IPS DF 6.9 (cell line): ENCODE results near the gene FRS3.

Experiments used
- DNase-seq: peaks from one replicate; pipeline ENCODE4 v3.0.0-alpha.2; 2013; ENCODE audit warnings: low read depth, low spot score
- H3K27ac ChIP-seq: one replicate; pipeline ENCODE4 v1.5.1; 2013; ENCODE audit warnings: low read length, control low read depth
- H3K27me3 ChIP-seq: 2 replicates; pipeline ENCODE4 v1.6.1; 2013; ENCODE audit warnings: mild to moderate bottlenecking, low read length; ENCODE audit not compliant: control insufficient read depth, insufficient read depth
- H3K36me3 ChIP-seq: 2 replicates; pipeline ENCODE4 v1.6.1; 2013; ENCODE audit warnings: low read length; ENCODE audit not compliant: control insufficient read depth, insufficient read depth
- H3K4me1 ChIP-seq: 2 replicates; pipeline ENCODE4 v1.6.1; 2013; ENCODE audit warnings: low read length; ENCODE audit not compliant: control insufficient read depth, insufficient read depth
- H3K4me3 ChIP-seq: 2 replicates; pipeline ENCODE4 v1.5.1; 2013; ENCODE audit warnings: mild to moderate bottlenecking, low read length
- H3K9me3 ChIP-seq: 2 replicates; pipeline ENCODE4 v1.6.1; 2013; ENCODE audit warnings: low read length, inconsistent platforms; ENCODE audit not compliant: control insufficient read depth, insufficient read depth
- WGBS: extraction: QIAGEN DNeasy Blood & Tissue Kit; methylation state at CpG from one replicate; pipeline ENCODE4 v1.1.7; 2013; ENCODE audit warnings: mixed read lengths, missing lambda C conversion rate; ENCODE audit not compliant: insufficient read length, insufficient coverage; 5-methylcytosine and 5-hydroxymethylcytosine counted together

FRS3 gene

GRCh38 chr6:41741625-41742490 is 37.8 kb downstream of the FRS3 start:
- no peaks in the 10 kb centered on the region for H3K27me3 ChIP-seq
- H3K4me3 ChIP-seq, result no peak overlapping the region
- no peaks in the 10 kb centered on the region for H3K4me1 ChIP-seq
- no peaks in the 10 kb centered on the region for H3K36me3 ChIP-seq
- no peak overlapping the region for H3K27ac ChIP-seq
- no CpG with 5 or more reads among the region's 20 CpGs for WGBS
- DNase-seq, result no peak
- H3K9me3 ChIP-seq, result no peaks in the 10 kb centered on the region

GRCh38 chr6:41740366-41741162 is 39.1 kb downstream of the FRS3 start:
- Histone ChIP-seq H3K4me1 (peaks cover 2% of the 10 kb centered on the region; the same call in 1 of the 2 replicates), H3K27me3 (no peaks in the 10 kb centered on the region), H3K4me3 (no peak overlapping the region), H3K27ac (no peak overlapping the region), H3K9me3 (no peaks in the 10 kb centered on the region), H3K36me3 (no peaks in the 10 kb centered on the region)
- no peak for DNase-seq
- WGBS, result no CpG with 5 or more reads among the region's 13 CpGs

- WGBS, result no CpG with 5 or more reads among the region's 4 CpGs
- Histone ChIP-seq H3K4me3 (no peak overlapping the region), H3K27me3 (no peaks in the 10 kb centered on the region), H3K4me1 (peaks cover 2% of the 10 kb centered on the region; the same call in 1 of the 2 replicates), H3K27ac (no peak overlapping the region), H3K36me3 (no peaks in the 10 kb centered on the region), H3K9me3 (no peaks in the 10 kb centered on the region)
- DNase-seq, result no peak
Observed at GRCh38 chr6:41739041-41739440, 40.7 kb downstream of the FRS3 start.

GRCh38 chr6:41737591-41738130 is 42.0 kb downstream of the FRS3 start:
- no CpG with 5 or more reads among the region's 6 CpGs for WGBS
- no peaks in the 10 kb centered on the region for H3K36me3 ChIP-seq
- no peak for DNase-seq
- H3K27ac ChIP-seq, result no peak overlapping the region
- no peaks in the 10 kb centered on the region for H3K27me3 ChIP-seq
- H3K4me3 ChIP-seq, result no peak overlapping the region
- H3K4me1 ChIP-seq, result peaks cover 5% of the 10 kb centered on the region; the same call in 1 of the 2 replicates
- no peaks in the 10 kb centered on the region for H3K9me3 ChIP-seq

DNA sequence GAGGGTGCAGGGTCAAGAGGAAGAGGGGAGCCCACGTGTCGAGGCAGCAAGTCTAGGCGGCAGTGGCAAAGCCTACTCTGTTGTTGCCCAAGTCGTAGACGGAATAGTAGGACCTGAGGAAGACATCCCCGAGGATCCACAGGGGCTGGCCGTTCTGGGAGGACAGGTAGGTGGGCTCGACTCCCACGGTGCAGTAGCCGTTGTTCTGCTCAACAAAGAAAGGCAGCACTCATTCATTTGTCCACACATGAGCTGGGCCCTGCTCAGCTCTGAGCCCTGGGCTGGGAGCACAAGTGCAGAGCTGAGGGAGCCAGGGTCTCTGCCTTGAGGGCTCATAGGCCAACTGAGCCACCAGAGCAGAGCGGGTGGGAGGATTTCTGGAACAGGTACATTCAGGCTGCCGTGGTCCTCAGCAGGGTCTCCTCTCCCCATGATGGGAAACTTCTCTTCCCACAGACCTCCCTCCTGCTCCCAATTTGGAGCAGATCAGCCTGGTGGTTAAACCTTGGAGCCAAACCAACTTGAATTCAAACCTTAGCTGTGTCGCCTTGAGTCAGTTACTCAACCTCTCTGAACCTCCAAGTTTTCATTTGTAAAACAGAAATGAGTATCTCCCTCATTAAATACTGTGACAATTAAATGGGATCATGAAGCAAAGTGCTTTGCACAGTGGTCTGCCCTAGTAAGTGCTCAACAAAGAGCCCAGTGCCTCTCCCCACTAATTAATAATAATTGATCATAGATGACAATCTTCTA is 42.7 kb downstream of the FRS3 start:
- peaks cover 7% of the 10 kb centered on the region; the same call in 1 of the 2 replicates for H3K4me1 ChIP-seq

DNA sequence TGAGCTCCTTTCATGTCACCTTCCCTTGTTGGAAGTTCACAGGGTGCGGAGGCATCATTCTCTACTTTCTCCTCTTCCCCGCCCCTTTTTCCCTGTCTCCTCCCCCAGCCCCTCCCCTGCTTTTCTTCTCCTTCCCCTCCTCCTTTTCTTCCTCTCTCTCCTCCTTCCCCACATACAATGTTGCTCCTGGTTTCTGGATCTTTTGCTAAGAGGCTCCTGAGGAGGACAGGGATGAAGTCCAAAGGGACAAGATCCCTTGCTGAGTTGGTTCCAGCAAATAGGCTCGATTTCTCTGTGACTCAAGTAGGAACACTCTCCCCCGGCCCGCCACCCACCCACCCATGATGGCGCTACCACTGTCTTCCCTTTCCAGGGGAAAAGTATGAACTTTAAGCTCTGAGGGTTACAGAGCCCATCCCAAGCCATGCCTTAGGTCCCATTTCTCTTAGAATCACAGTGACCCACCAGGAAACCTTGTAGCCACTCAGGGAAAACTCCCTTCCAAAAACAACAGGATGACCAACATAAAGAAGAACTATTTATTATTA is 43.4 kb downstream of the FRS3 start:
- Histone ChIP-seq H3K4me3 (no peak overlapping the region; the same call in 1 of the 2 replicates), H3K4me1 (peaks cover 7% of the 10 kb centered on the region; the same call in 1 of the 2 replicates), H3K36me3 (no peaks in the 10 kb centered on the region), H3K27me3 (no peaks in the 10 kb centered on the region), H3K9me3 (no peaks in the 10 kb centered on the region), H3K27ac (no peak overlapping the region)
- no peak for DNase-seq
- no CpG with 5 or more reads among the region's 6 CpGs for WGBS

More for the DNA sequence above, 42.7 kb downstream of the FRS3 start:
- H3K9me3 ChIP-seq, result no peaks in the 10 kb centered on the region
- WGBS, result no CpG with 5 or more reads among the region's 13 CpGs
- no peaks in the 10 kb centered on the region for H3K27me3 ChIP-seq
- H3K27ac ChIP-seq, result no peak overlapping the region
- no peak overlapping the region for H3K4me3 ChIP-seq
- no peaks in the 10 kb centered on the region for H3K36me3 ChIP-seq
- DNase-seq, result no peak

DNA sequence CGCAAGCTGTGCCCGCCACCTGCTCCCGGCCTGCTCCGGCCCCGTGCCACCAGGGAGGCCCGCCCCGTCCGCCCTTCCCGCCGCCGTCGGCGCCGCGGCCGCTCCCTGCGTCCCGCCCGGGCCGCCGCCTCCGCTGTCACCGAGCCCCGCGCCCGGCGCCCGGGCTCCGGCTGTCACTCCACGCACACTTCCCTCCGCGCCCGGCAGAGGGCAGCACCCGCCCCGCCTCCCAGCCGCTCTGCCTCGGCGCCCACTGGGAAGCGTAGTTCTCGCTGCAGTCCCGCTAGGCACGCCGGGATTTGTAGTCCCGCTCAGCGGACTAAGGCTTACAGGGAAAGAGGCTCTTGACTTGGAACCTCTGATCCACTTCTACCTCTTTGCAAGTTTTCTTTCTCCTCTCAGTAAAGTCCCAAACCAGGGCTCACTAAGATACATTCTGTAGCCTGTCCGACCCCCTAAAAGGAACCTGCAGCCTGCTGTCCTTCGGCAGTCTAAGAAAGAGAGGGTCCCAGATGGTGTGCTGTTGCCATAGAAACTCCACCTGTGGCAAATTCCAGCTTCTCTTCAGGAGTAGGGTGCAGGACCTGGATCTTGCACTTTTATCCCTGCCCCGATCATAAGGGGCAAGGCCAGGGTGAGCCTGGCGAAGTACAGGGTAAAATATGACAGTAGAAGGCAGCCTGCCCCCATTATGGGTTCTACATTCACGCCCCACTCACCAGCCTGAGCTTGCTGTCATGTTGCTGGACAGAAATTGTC is 44.1 kb downstream of the FRS3 start, which contains the start of gene TFEB:
TSS of gene TFEB (minus strand) at position 182 of the 759 bp plus-strand sequence. CDS start 44,395 bp downstream, outside the sequence.
- DNase-seq, result peak; percentile 54
- no peak within 1 kb of the TSS for H3K27ac ChIP-seq
- no CpG with 5 or more reads among the region's 50 CpGs for WGBS

GRCh38 chr6:41734666-41735426 is 44.9 kb downstream of the FRS3 start:
- DNase-seq, result no peak
- peak overlapping the region; percentile 69 for H3K4me3 ChIP-seq
- no CpG with 5 or more reads among the region's 76 CpGs for WGBS
- no peaks in the 10 kb centered on the region for H3K36me3 ChIP-seq
- no peaks in the 10 kb centered on the region for H3K9me3 ChIP-seq
- peaks cover 10% of the 10 kb centered on the region; the same call in 1 of the 2 replicates for H3K4me1 ChIP-seq
- no peaks in the 10 kb centered on the region for H3K27me3 ChIP-seq
- H3K27ac ChIP-seq, result no peak overlapping the region

More for the DNA sequence above, 44.1 kb downstream of the FRS3 start, which contains the start of gene TFEB:
- H3K36me3 ChIP-seq, result no peaks in the 10 kb centered on the region
- H3K9me3 ChIP-seq, result no peaks in the 10 kb centered on the region
- no peaks in the 10 kb centered on the region for H3K27me3 ChIP-seq
- peak within 1 kb of the TSS; percentile 69 for H3K4me3 ChIP-seq
- H3K4me1 ChIP-seq, result peaks cover 7% of the 10 kb centered on the region; the same call in 1 of the 2 replicates
